Mucosa of descending colon (tissue), 3 donors: ENCODE data around the gene ASB3. TPM values are rescaled to one million over a fixed set of nuclear protein-coding genes. Genes with fewer than 3 reads are reported as not detected.

Experiments used
- ATAC-seq: fragments of 200-7000 bp; cut with Tn5 transposase; one replicate; pipeline ENCODE4 v1.9.1; 2020; ENCODE audit warnings: mild to moderate bottlenecking, moderate library complexity
- DNase-seq, 3 donors: peaks; one replicate each; pipeline ENCODE4 v3.0.0-alpha.2; 2020
- H3K36me3 ChIP-seq: fragments of 200-600 bp; one replicate; pipeline ENCODE4 v1.8.0; 2021; ENCODE audit warnings: low read depth, mild to moderate bottlenecking
- H3K4me1 ChIP-seq: fragments of 200-600 bp; one replicate; pipeline ENCODE4 v1.8.0; 2021; ENCODE audit warnings: low read depth, mild to moderate bottlenecking
- H3K4me3 ChIP-seq: fragments of 200-600 bp; one replicate; pipeline ENCODE4 v1.8.0; 2021; ENCODE audit warnings: mild to moderate bottlenecking
- H3K9me3 ChIP-seq: fragments of 200-600 bp; one replicate; pipeline ENCODE4 v1.8.0; 2021; ENCODE audit warnings: mild to moderate bottlenecking
- CTCF ChIP-seq: fragments of 200-600 bp; IDR thresholded peaks from one replicate; pipeline ENCODE4 v1.8.0; 2022; ENCODE audit warnings: antibody characterized with exemption, mild to moderate bottlenecking
- intact Hi-C, 2 donors: fragments of 100-400 bp; cut with DNase I in 1 of 2; cut with micrococcal nuclease in 1 of 2; formaldehyde crosslinking; loops; one replicate each; pipeline versions ENCODE4 v1.11.0 to v1.11.1; 2022; cut with DNase I, micrococcal nuclease
- total RNA-seq, 3 donors: library from RNA; stranded (reverse); fragmentation: NEBNext Ultra II Directional in 2 of 3; extraction: Animal tissue kit (Norgen Biotek cat#: 25700) in 2 of 3; gene quantifications; one replicate each; pipeline versions ENCODE4 v1.2.1 to v1.2.4, GENCODE V29; 2021 to 2023
- donor health status: DM: no; HTN: no; CAD: no; lungs with moderate emphysema.
- donor health status: DM: no; HTN: no; CAD: no.
- donor health status: DM: no; HTN: yes; CAD: no.

Gene ASB3
- total RNA-seq, 3 donors from 2014 or later, result 11.6 to 16.8 (median 14.9) TPM

- H3K4me1 ChIP-seq, result peaks cover 20% of the 10 kb centered on the region
- H3K36me3 ChIP-seq, result no peaks in the 10 kb centered on the region
- H3K4me3 ChIP-seq, result no peak overlapping the region
- TF ChIP-seq CTCF, result no peak
- ATAC-seq, result no peak
- no peaks in the 10 kb centered on the region for H3K9me3 ChIP-seq
- DNase-seq, result no peak
- intact Hi-C loops, result no loop called here
These were observed 2.3 kb downstream of the ASB3 start for GRCh38 chr2:53784436-53784835.

- H3K36me3 ChIP-seq, result no peaks in the 10 kb centered on the region
- intact Hi-C loops, result no loop called here
- H3K9me3 ChIP-seq, result no peaks in the 10 kb centered on the region
- DNase-seq (no peak), ATAC-seq (no peak)
- no peak overlapping the region for H3K4me3 ChIP-seq
- H3K4me1 ChIP-seq, result peaks cover 9% of the 10 kb centered on the region
- no peak for TF ChIP-seq CTCF
These were observed 4.1 kb downstream of the ASB3 start for GRCh38 chr2:53782676-53783075.

- ATAC-seq (no peak), DNase-seq (no peak)
- no peak for TF ChIP-seq CTCF
- Histone ChIP-seq H3K4me3 (no peak overlapping the region), H3K9me3 (no peaks in the 10 kb centered on the region), H3K4me1 (no peaks in the 10 kb centered on the region), H3K36me3 (no peaks in the 10 kb centered on the region)
- intact Hi-C loops, result no loop called here
These were observed 6.7 kb downstream of the ASB3 start for GRCh38 chr2:53780056-53780455.

GRCh38 chr2:53778536-53779162 is 8.1 kb downstream of the ASB3 start:
- Histone ChIP-seq H3K36me3 (no peaks in the 10 kb centered on the region), H3K4me1 (no peaks in the 10 kb centered on the region), H3K4me3 (no peak overlapping the region), H3K9me3 (no peaks in the 10 kb centered on the region)
- TF ChIP-seq CTCF, result no peak
- DNase-seq (no peak), ATAC-seq (no peak)
- intact Hi-C loops, result no loop called here

GRCh38 chr2:53777134-53777533 is 9.6 kb downstream of the ASB3 start:
- Histone ChIP-seq H3K36me3 (no peaks in the 10 kb centered on the region), H3K9me3 (no peaks in the 10 kb centered on the region), H3K4me1 (no peaks in the 10 kb centered on the region), H3K4me3 (no peak overlapping the region)
- intact Hi-C loops, result no loop called here
- DNase-seq (no peak), ATAC-seq (no peak)
- no peak for TF ChIP-seq CTCF

- DNase-seq (no peak), ATAC-seq (no peak)
- intact Hi-C loops, result no loop called here
- H3K9me3 ChIP-seq, result no peaks in the 10 kb centered on the region
- no peak for TF ChIP-seq CTCF
- H3K4me3 ChIP-seq, result no peak overlapping the region
- H3K4me1 ChIP-seq, result peaks cover 6% of the 10 kb centered on the region
- no peaks in the 10 kb centered on the region for H3K36me3 ChIP-seq
These were observed 16.5 kb downstream of the ASB3 start for GRCh38 chr2:53770264-53770663.
